ENCODE results near the gene LRP1B. TPM values are rescaled to one million over a fixed set of nuclear protein-coding genes. Genes with fewer than 3 reads are reported as not detected.
"Not testable (repeated sequence)": the region's sequence is repeated elsewhere in the genome, so short reads cannot be mapped to it uniquely, and the experiment has no call there.

The LRP1B gene
- total RNA-seq, 1 experiment from 2014 or later = 0.52 TPM

DNA sequence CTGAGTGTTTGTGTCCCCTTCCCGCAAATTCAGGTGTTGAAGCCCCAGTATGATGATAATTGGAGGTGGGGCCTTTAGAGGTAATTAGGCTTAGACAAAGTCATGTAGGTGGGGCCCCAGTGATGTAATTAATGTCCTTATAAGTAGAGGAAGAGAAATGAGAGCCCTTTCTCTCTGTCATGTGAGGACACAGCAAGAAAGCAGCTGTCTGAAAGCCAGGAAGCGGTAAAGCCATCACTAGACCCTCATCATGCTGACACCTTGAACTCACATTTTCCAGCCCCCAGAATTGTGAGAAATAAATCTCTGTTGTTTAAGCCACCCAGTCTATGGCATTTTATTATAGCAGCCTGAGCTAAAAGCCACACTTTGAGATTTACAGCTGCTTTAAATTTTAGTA is 1580.0 kb downstream of the LRP1B start:
- Mint-ChIP-seq H3K27me3 (ENCODE audit: low read depth) (no peaks in the 10 kb centered on the region), H3K9me3 (no peaks in the 10 kb centered on the region), H3K4me1 (peaks cover 4% of the 10 kb centered on the region; the same call in 1 of the 2 replicates), H3K27ac (no peak overlapping the region), H3K4me3 (no peak overlapping the region), H3K36me3 (no peaks in the 10 kb centered on the region)
- CTCF ChIA-PET = interaction anchor here (1.1 kb wide), 1 partner anchor 35 kb away, joined by 3 read pairs; no protein-coding TSS in a partner anchor
- DNase-seq (ENCODE audit: low spot score) = no peak
- TF ChIP-seq ZNF671 (CRISPR knock-in tag; IDR thresholded peaks at IDR 0.05) (no peak), KAT7 (CRISPR knock-in tag; IDR thresholded peaks at IDR 0.05; ENCODE audit: borderline replicate concordance) (no peak), NR2C2 (CRISPR knock-in tag; IDR thresholded peaks at IDR 0.05) (no peak)
- POLR2A ChIA-PET = no interaction called here
- no peak for ATAC-seq

- CTCF ChIA-PET; H3K4me3 Mint-ChIP-seq; H3K36me3 Mint-ChIP-seq; ATAC-seq; H3K9me3 Mint-ChIP-seq; DNase-seq (ENCODE audit: low spot score); H3K27me3 Mint-ChIP-seq (ENCODE audit: low read depth); H3K27ac Mint-ChIP-seq; H3K4me1 Mint-ChIP-seq: not testable (repeated sequence)
- POLR2A ChIA-PET = interaction anchor here (0.6 kb wide), 1 partner anchor 1544 kb away, joined by 8 read pairs; no protein-coding TSS in a partner anchor
These were observed 1586.0 kb downstream of the LRP1B start for GRCh38 chr2:140544769-140545168.

- Mint-ChIP-seq H3K4me3 (no peak overlapping the region), H3K27me3 (ENCODE audit: low read depth) (no peaks in the 10 kb centered on the region), H3K9me3 (no peaks in the 10 kb centered on the region), H3K27ac (no peak overlapping the region), H3K4me1 (no peaks in the 10 kb centered on the region), H3K36me3 (no peaks in the 10 kb centered on the region)
- POLR2A ChIA-PET = no interaction called here
- CTCF ChIA-PET = no interaction called here
- TF ChIP-seq ZNF532 (CRISPR knock-in tag; IDR thresholded peaks at IDR 0.05; ENCODE audit: borderline replicate concordance) (no peak), CREB1 (CRISPR knock-in tag; IDR thresholded peaks at IDR 0.05) (no peak), NR2C2 (CRISPR knock-in tag; IDR thresholded peaks at IDR 0.05) (no peak), CDX4 (CRISPR knock-in tag; IDR thresholded peaks at IDR 0.05; ENCODE audit: borderline replicate concordance) (no peak)
- TF ChIP-seq, protein P1, sequence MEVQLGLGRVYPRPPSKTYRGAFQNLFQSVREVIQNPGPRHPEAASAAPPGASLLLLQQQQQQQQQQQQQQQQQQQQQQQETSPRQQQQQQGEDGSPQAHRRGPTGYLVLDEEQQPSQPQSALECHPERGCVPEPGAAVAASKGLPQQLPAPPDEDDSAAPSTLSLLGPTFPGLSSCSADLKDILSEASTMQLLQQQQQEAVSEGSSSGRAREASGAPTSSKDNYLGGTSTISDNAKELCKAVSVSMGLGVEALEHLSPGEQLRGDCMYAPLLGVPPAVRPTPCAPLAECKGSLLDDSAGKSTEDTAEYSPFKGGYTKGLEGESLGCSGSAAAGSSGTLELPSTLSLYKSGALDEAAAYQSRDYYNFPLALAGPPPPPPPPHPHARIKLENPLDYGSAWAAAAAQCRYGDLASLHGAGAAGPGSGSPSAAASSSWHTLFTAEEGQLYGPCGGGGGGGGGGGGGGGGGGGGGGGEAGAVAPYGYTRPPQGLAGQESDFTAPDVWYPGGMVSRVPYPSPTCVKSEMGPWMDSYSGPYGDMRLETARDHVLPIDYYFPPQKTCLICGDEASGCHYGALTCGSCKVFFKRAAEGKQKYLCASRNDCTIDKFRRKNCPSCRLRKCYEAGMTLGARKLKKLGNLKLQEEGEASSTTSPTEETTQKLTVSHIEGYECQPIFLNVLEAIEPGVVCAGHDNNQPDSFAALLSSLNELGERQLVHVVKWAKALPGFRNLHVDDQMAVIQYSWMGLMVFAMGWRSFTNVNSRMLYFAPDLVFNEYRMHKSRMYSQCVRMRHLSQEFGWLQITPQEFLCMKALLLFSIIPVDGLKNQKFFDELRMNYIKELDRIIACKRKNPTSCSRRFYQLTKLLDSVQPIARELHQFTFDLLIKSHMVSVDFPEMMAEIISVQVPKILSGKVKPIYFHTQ (CRISPR knock-in tag; IDR thresholded peaks at IDR 0.05) = no peak
- DNase-seq (ENCODE audit: low spot score) = no peak
- ATAC-seq = no peak
These were observed 1588.2 kb downstream of the LRP1B start for GRCh38 chr2:140542627-140543026.

GRCh38 chr2:140539242-140539875 is 1591.5 kb downstream of the LRP1B start:
- no peak overlapping the region for H3K4me3 Mint-ChIP-seq
- ATAC-seq = no peak
- no peaks in the 10 kb centered on the region for H3K36me3 Mint-ChIP-seq
- DNase-seq (ENCODE audit: low spot score) = no peak
- ChIA-PET CTCF (no interaction called here), POLR2A (no interaction called here)
- no peak overlapping the region for H3K27ac Mint-ChIP-seq
- TF ChIP-seq TEAD4 (CRISPR knock-in tag; IDR thresholded peaks at IDR 0.05) (no peak), KAT7 (CRISPR knock-in tag; IDR thresholded peaks at IDR 0.05; ENCODE audit: borderline replicate concordance) (no peak), PRRX2 (CRISPR knock-in tag; IDR thresholded peaks at IDR 0.05) (no peak), E2F1 (CRISPR knock-in tag; IDR thresholded peaks at IDR 0.05) (no peak), JUN (CRISPR knock-in tag; IDR thresholded peaks at IDR 0.05) (no peak)
- TF ChIP-seq, protein P2, sequence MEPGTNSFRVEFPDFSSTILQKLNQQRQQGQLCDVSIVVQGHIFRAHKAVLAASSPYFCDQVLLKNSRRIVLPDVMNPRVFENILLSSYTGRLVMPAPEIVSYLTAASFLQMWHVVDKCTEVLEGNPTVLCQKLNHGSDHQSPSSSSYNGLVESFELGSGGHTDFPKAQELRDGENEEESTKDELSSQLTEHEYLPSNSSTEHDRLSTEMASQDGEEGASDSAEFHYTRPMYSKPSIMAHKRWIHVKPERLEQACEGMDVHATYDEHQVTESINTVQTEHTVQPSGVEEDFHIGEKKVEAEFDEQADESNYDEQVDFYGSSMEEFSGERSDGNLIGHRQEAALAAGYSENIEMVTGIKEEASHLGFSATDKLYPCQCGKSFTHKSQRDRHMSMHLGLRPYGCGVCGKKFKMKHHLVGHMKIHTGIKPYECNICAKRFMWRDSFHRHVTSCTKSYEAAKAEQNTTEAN (CRISPR knock-in tag; IDR thresholded peaks at IDR 0.05) = no peak
- H3K9me3 Mint-ChIP-seq = no peaks in the 10 kb centered on the region
- H3K27me3 Mint-ChIP-seq (ENCODE audit: low read depth) = no peaks in the 10 kb centered on the region
- no peaks in the 10 kb centered on the region for H3K4me1 Mint-ChIP-seq

Data from WTC11 (cell line).